SK-N-SH treated with all-trans-retinoic acid at 6 μM for 48 hours (cell line): ENCODE data around the gene LCN2.

Source experiments
- ATAC-seq: fragments of 200-7000 bp; cut with Tn5 transposase; 3 replicates; pipeline ENCODE4 v1.9.1; 2020; ENCODE audit warnings: mild to moderate bottlenecking, moderate library complexity
- ARNTL ChIP-seq: fragments of 450-650 bp; formaldehyde crosslinking; IDR thresholded peaks from 2 replicates; pipeline ENCODE4 v1.5.0; 2020; ENCODE audit warnings: low read depth, mild to moderate bottlenecking, moderate library complexity, borderline replicate concordance
- BACH2 ChIP-seq: fragments of 250-450 bp; sonication (Bioruptor Pico); IDR thresholded peaks from 2 replicates; pipeline ENCODE4 v1.9.0; 2021; ENCODE audit warnings: mild to moderate bottlenecking, borderline replicate concordance
- CSDC2 ChIP-seq: fragments of 250-450 bp; sonication (Bioruptor Pico); IDR thresholded peaks from 2 replicates; pipeline ENCODE4 v1.5.0; 2020; ENCODE audit warnings: mild to moderate bottlenecking, moderate library complexity
- ESRRG ChIP-seq: fragments of 250-450 bp; sonication (Bioruptor Pico); IDR thresholded peaks from 2 replicates; pipeline ENCODE4 v1.6.1; 2021; ENCODE audit warnings: mild to moderate bottlenecking
- GLIS3 ChIP-seq: fragments of 250-450 bp; sonication (Bioruptor Pico); IDR thresholded peaks from 2 replicates; pipeline ENCODE4 v1.5.0; 2020; ENCODE audit warnings: mild to moderate bottlenecking, moderate library complexity
- ISL1 ChIP-seq: fragments of 250-450 bp; sonication (Bioruptor Pico); IDR thresholded peaks from 2 replicates; pipeline ENCODE4 v2.1.2; 2022; ENCODE audit warnings: mild to moderate bottlenecking, moderate library complexity
- POU6F1 ChIP-seq: fragments of 250-450 bp; sonication (Bioruptor Pico); IDR thresholded peaks from 2 replicates; pipeline ENCODE4 v1.8.0; 2021; ENCODE audit warnings: low read depth, mild to moderate bottlenecking, moderate library complexity, borderline replicate concordance
- PPARA ChIP-seq: fragments of 250-450 bp; sonication (Bioruptor Pico); IDR thresholded peaks from 2 replicates; pipeline ENCODE4 v1.5.0; 2020; ENCODE audit warnings: mild to moderate bottlenecking, borderline replicate concordance
- SNAI2 ChIP-seq: fragments of 250-450 bp; sonication (Bioruptor Pico); IDR thresholded peaks from 2 replicates; pipeline ENCODE4 v1.5.0; 2020; ENCODE audit warnings: mild to moderate bottlenecking, moderate library complexity
- TOX ChIP-seq: fragments of 250-450 bp; sonication (Bioruptor Pico); IDR thresholded peaks from 2 replicates; pipeline ENCODE4 v1.8.0; 2021; ENCODE audit warnings: mild to moderate bottlenecking, moderate library complexity, borderline replicate concordance
- TSHZ2 ChIP-seq: fragments of 250-450 bp; sonication (Bioruptor Pico); IDR thresholded peaks from 2 replicates; pipeline ENCODE4 v1.5.0; 2020; ENCODE audit warnings: mild to moderate bottlenecking, moderate library complexity
- ZC3H10 ChIP-seq: fragments of 250-450 bp; sonication (Bioruptor Pico); IDR thresholded peaks from 2 replicates; pipeline ENCODE4 v1.5.1; 2021; ENCODE audit warnings: mild to moderate bottlenecking, moderate library complexity
- ZFP3 ChIP-seq: fragments of 250-450 bp; sonication (Bioruptor Pico); IDR thresholded peaks from 2 replicates; pipeline ENCODE4 v1.5.0; 2020; ENCODE audit warnings: mild to moderate bottlenecking, moderate library complexity
- ZFP30 ChIP-seq: fragments of 450-650 bp; formaldehyde crosslinking; IDR thresholded peaks from 2 replicates; pipeline ENCODE4 v1.5.0; 2022; ENCODE audit warnings: mild to moderate bottlenecking, moderate library complexity
- ZNF565 ChIP-seq: fragments of 450-650 bp; formaldehyde crosslinking; conservative IDR thresholded peaks from 2 replicates; pipeline ENCODE4 v1.5.0; 2020; ENCODE audit warnings: low read depth, mild to moderate bottlenecking, moderate library complexity
- ZNF70 ChIP-seq: fragments of 450-650 bp; formaldehyde crosslinking; IDR thresholded peaks from 2 replicates; pipeline ENCODE4 v1.5.0; 2020; ENCODE audit warnings: mild to moderate bottlenecking, moderate library complexity
- ZNF8 ChIP-seq: fragments of 450-650 bp; formaldehyde crosslinking; IDR thresholded peaks from 2 replicates; pipeline ENCODE4 v1.5.0; 2020; ENCODE audit warnings: mild to moderate bottlenecking, moderate library complexity
- TF ChIP-seq, protein P1 (sequence below): fragments of 250-450 bp; sonication (Bioruptor Pico); IDR thresholded peaks from 2 replicates; pipeline ENCODE4 v1.8.0; 2020; ENCODE audit warnings: mild to moderate bottlenecking, moderate library complexity, borderline replicate concordance
- TF ChIP-seq, protein P2 (sequence below): fragments of 250-450 bp; sonication (Bioruptor Pico); IDR thresholded peaks from 2 replicates; pipeline ENCODE4 v1.5.1; 2020; ENCODE audit warnings: low read depth, mild to moderate bottlenecking, moderate library complexity
- TF ChIP-seq, protein P3 (sequence below): fragments of 250-450 bp; sonication (Bioruptor Pico); IDR thresholded peaks from 2 replicates; pipeline ENCODE4 v1.5.1; 2021; ENCODE audit warnings: mild to moderate bottlenecking, moderate library complexity

The LCN2 gene

GRCh38 chr9:128187361-128187760, 38.1 kb downstream of the LCN2 start:
- no peak for ATAC-seq
- TF ChIP-seq, protein P1, sequence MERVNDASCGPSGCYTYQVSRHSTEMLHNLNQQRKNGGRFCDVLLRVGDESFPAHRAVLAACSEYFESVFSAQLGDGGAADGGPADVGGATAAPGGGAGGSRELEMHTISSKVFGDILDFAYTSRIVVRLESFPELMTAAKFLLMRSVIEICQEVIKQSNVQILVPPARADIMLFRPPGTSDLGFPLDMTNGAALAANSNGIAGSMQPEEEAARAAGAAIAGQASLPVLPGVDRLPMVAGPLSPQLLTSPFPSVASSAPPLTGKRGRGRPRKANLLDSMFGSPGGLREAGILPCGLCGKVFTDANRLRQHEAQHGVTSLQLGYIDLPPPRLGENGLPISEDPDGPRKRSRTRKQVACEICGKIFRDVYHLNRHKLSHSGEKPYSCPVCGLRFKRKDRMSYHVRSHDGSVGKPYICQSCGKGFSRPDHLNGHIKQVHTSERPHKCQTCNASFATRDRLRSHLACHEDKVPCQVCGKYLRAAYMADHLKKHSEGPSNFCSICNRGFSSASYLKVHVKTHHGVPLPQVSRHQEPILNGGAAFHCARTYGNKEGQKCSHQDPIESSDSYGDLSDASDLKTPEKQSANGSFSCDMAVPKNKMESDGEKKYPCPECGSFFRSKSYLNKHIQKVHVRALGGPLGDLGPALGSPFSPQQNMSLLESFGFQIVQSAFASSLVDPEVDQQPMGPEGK (CRISPR knock-in tag): no peak
- no peak for TF ChIP-seq ARNTL (CRISPR knock-in tag)
- no peak for TF ChIP-seq PPARA
- no peak for TF ChIP-seq ZNF8 (CRISPR knock-in tag)

- no peak for ATAC-seq
- TF ChIP-seq ARNTL (CRISPR knock-in tag): no peak
- TF ChIP-seq BACH2 (CRISPR knock-in tag): no peak
- TF ChIP-seq ESRRG (CRISPR knock-in tag): no peak
- no peak for TF ChIP-seq ZFP3
- TF ChIP-seq PPARA: no peak
- TF ChIP-seq ZNF565 (CRISPR knock-in tag): no peak
- TF ChIP-seq, protein P2, sequence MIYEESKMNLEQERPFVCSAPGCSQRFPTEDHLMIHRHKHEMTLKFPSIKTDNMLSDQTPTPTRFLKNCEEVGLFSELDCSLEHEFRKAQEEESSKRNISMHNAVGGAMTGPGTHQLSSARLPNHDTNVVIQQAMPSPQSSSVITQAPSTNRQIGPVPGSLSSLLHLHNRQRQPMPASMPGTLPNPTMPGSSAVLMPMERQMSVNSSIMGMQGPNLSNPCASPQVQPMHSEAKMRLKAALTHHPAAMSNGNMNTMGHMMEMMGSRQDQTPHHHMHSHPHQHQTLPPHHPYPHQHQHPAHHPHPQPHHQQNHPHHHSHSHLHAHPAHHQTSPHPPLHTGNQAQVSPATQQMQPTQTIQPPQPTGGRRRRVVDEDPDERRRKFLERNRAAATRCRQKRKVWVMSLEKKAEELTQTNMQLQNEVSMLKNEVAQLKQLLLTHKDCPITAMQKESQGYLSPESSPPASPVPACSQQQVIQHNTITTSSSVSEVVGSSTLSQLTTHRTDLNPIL (CRISPR knock-in tag): no peak
- TF ChIP-seq ZFP30 (CRISPR knock-in tag): no peak
- TF ChIP-seq, protein P3, sequence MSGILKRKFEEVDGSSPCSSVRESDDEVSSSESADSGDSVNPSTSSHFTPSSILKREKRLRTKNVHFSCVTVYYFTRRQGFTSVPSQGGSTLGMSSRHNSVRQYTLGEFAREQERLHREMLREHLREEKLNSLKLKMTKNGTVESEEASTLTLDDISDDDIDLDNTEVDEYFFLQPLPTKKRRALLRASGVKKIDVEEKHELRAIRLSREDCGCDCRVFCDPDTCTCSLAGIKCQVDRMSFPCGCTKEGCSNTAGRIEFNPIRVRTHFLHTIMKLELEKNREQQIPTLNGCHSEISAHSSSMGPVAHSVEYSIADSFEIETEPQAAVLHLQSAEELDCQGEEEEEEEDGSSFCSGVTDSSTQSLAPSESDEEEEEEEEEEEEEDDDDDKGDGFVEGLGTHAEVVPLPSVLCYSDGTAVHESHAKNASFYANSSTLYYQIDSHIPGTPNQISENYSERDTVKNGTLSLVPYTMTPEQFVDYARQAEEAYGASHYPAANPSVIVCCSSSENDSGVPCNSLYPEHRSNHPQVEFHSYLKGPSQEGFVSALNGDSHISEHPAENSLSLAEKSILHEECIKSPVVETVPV: no peak
- TF ChIP-seq ISL1: no peak
- no peak for TF ChIP-seq TSHZ2 (CRISPR knock-in tag)
- TF ChIP-seq ZNF8 (CRISPR knock-in tag): no peak
- no peak for TF ChIP-seq ZC3H10 (CRISPR knock-in tag)
- no peak for TF ChIP-seq ZNF70 (CRISPR knock-in tag)
- no peak for TF ChIP-seq GLIS3
- TF ChIP-seq, protein P1 (CRISPR knock-in tag): no peak
- TF ChIP-seq CSDC2 (CRISPR knock-in tag): no peak
- TF ChIP-seq POU6F1 (CRISPR knock-in tag): no peak
Observed at GRCh38 chr9:128188209-128188608, 39.0 kb downstream of the LCN2 start.

GRCh38 chr9:128190013-128190412, 40.8 kb downstream of the LCN2 start:
- no peak for ATAC-seq
- no peak for TF ChIP-seq ZNF565 (CRISPR knock-in tag)
- no peak for TF ChIP-seq TOX (CRISPR knock-in tag)
- no peak for TF ChIP-seq PPARA
- no peak for TF ChIP-seq ESRRG (CRISPR knock-in tag)
- TF ChIP-seq SNAI2 (CRISPR knock-in tag): no peak
- no peak for TF ChIP-seq ZC3H10 (CRISPR knock-in tag)
- TF ChIP-seq ARNTL (CRISPR knock-in tag): no peak
